ENCODE data around the gene FUT3. TPM values are rescaled to one million over a fixed set of nuclear protein-coding genes. Genes with fewer than 3 reads are reported as not detected.

FUT3 gene
- total and polyA plus RNA-seq, 9 of the 15 experiments (the other 6 are each of a cell fraction or from before 2014, with no cell fraction given), result 0.09 TPM; not detected in 8

- TF ChIP-seq TEAD2 (tag; IDR thresholded peaks at IDR 0.05) (no peak), BCOR (IDR thresholded peaks at IDR 0.05) (peak; percentile 55; the same call in 1 of the 2 replicates), CBFA2T3 (IDR thresholded peaks at IDR 0.05) (no peak), ZNF263 (CRISPR knock-in tag; IDR thresholded peaks at IDR 0.05; ENCODE audit: borderline replicate concordance) (no peak), ZBTB7A (IDR thresholded peaks at IDR 0.05; ENCODE audit: borderline replicate concordance, control insufficient read depth, low read depth, low read length) (0 out of 2 replicates have a peak, but pooled peaks have one; percentile 16), ZNF449 (CRISPR knock-in tag; IDR thresholded peaks at IDR 0.05) (no peak), ZBED1 (IDR thresholded peaks at IDR 0.05) (no peak), PTTG1 (tag; IDR thresholded peaks at IDR 0.05; ENCODE audit: low read depth) (no peak), KLF6 (CRISPR knock-in tag; IDR thresholded peaks at IDR 0.05; ENCODE audit: borderline replicate concordance) (no peak), MTA3 (IDR thresholded peaks at IDR 0.05; ENCODE audit: borderline replicate concordance) (no peak), ZNF197 (CRISPR knock-in tag; IDR thresholded peaks at IDR 0.05; ENCODE audit: low read depth) (no peak), BRF2 (IDR thresholded peaks at IDR 0.05; ENCODE audit: borderline replicate concordance, insufficient read depth, insufficient read length) (no peak), SREBF2 (CRISPR knock-in tag; IDR thresholded peaks at IDR 0.05) (no peak), HNRNPLL (IDR thresholded peaks at IDR 0.05; ENCODE audit: low read depth, low read length, poor library complexity, severe bottlenecking) (no peak), ZNF583 (CRISPR knock-in tag; IDR thresholded peaks at IDR 0.05) (no peak), RFX5 (IDR thresholded peaks at IDR 0.05; ENCODE audit: low read depth, low read length) (no peak), ZKSCAN1 (IDR thresholded peaks at IDR 0.05; ENCODE audit: low read depth, low read length) (no peak), NFE2L1 (tag; IDR thresholded peaks at IDR 0.05; ENCODE audit: borderline replicate concordance, low read depth) (no peak), FOXO4 (CRISPR knock-in tag; IDR thresholded peaks at IDR 0.05) (no peak), MEIS2 (IDR thresholded peaks at IDR 0.05; ENCODE audit: partially characterized antibody) (peak; percentile 86), ESRRB (CRISPR knock-in tag; IDR thresholded peaks at IDR 0.05; ENCODE audit: borderline replicate concordance) (no peak), SAP30 (IDR thresholded peaks at IDR 0.05; ENCODE audit: borderline replicate concordance, insufficient read depth, low read depth, low read length, poor library complexity, severe bottlenecking) (no peak), GATAD2A (IDR thresholded peaks at IDR 0.05) (no peak), NFIC (IDR thresholded peaks at IDR 0.05) (peak; percentile 86), ADNP (tag; IDR thresholded peaks at IDR 0.05) (0 out of 2 replicates have a peak, but pooled peaks have one; percentile 29)
Observed at GRCh38 chr19:5826531-5827341, 24.5 kb downstream of the FUT3 start (continued).

Data from K562 (cell line).